ENCODE results near the gene ZNF747. TPM values are rescaled to one million over a fixed set of nuclear protein-coding genes. Genes with fewer than 3 reads are reported as not detected.

The ZNF747 gene
- total RNA-seq, 1 donor from 2014 or later, result 5.1 TPM

GRCh38 chr16:30481381-30481780 is 53.3 kb downstream of the ZNF747 start:
- no peak overlapping the region for H3K4me3 ChIP-seq (ENCODE audit: low read depth, low read length)
- TF ChIP-seq, protein P1, sequence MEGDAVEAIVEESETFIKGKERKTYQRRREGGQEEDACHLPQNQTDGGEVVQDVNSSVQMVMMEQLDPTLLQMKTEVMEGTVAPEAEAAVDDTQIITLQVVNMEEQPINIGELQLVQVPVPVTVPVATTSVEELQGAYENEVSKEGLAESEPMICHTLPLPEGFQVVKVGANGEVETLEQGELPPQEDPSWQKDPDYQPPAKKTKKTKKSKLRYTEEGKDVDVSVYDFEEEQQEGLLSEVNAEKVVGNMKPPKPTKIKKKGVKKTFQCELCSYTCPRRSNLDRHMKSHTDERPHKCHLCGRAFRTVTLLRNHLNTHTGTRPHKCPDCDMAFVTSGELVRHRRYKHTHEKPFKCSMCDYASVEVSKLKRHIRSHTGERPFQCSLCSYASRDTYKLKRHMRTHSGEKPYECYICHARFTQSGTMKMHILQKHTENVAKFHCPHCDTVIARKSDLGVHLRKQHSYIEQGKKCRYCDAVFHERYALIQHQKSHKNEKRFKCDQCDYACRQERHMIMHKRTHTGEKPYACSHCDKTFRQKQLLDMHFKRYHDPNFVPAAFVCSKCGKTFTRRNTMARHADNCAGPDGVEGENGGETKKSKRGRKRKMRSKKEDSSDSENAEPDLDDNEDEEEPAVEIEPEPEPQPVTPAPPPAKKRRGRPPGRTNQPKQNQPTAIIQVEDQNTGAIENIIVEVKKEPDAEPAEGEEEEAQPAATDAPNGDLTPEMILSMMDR (conservative IDR thresholded peaks at IDR 0.05; ENCODE audit: low read depth, low read length), result no peak

More at GRCh38 chr16:30481381-30481780, 53.3 kb downstream of the ZNF747 start:
- DNase-seq (ENCODE audit: low read depth), result no peak

Other genes starting within 250 kb of the ZNF747 start
- gene CD2BP2, start 179.6 kb downstream of the ZNF747 start, total RNA-seq, result 68.9 and 75.2 TPM in 2 replicates
- gene TBC1D10B, start 164.4 kb downstream of the ZNF747 start, total RNA-seq, result 51.8 and 53.6 TPM in 2 replicates
- gene MYL11, start 160.1 kb downstream of the ZNF747 start, total RNA-seq, result not detected in 2 replicates
- gene SEPTIN1, start 152.3 kb downstream of the ZNF747 start, total RNA-seq, result 0.23 TPM in 1 of 2 replicates, not detected in the other
- gene ZNF48, start 139.4 kb downstream of the ZNF747 start, total RNA-seq, result 12.6 and 15.6 TPM in 2 replicates
- gene ZNF771, start 127.3 kb downstream of the ZNF747 start, total RNA-seq, result 6.1 and 13.1 TPM in 2 replicates
- 108 and 136 TPM in 2 replicates for gene DCTPP1, start 104.8 kb downstream of the ZNF747 start, total RNA-seq
- 17.6 and 27.6 TPM in 2 replicates for gene SEPHS2, start 89.0 kb downstream of the ZNF747 start, total RNA-seq
- gene ITGAL, start 62.1 kb downstream of the ZNF747 start, total RNA-seq, result not detected in 2 replicates
- 34.8 and 35.2 TPM in 2 replicates for gene ZNF768, start 8.3 kb downstream of the ZNF747 start, total RNA-seq
- 5.2 and 10.9 TPM in 2 replicates for gene ZNF764, start 23.5 kb upstream of the ZNF747 start, total RNA-seq
- 8.2 and 9.1 TPM in 2 replicates for gene ZNF688, start 36.9 kb upstream of the ZNF747 start, total RNA-seq
- 3.2 and 7.6 TPM in 2 replicates for gene ZNF785, start 50.8 kb upstream of the ZNF747 start, total RNA-seq
- gene ZNF689, start 75.5 kb upstream of the ZNF747 start, total RNA-seq, result 7.7 and 9.6 TPM in 2 replicates
- 18.1 and 23.8 TPM in 2 replicates for gene PRR14, start 116.1 kb upstream of the ZNF747 start, total RNA-seq
- 20.8 and 46.9 TPM in 2 replicates for gene FBRS, start 123.6 kb upstream of the ZNF747 start, total RNA-seq
- 10.8 and 11.8 TPM in 2 replicates for gene SRCAP, start 164.3 kb upstream of the ZNF747 start, total RNA-seq
- 27.6 and 42.0 TPM in 2 replicates for gene PHKG2, start 213.6 kb upstream of the ZNF747 start, total RNA-seq
- gene CFAP119, start 227.2 kb upstream of the ZNF747 start, total RNA-seq, result 7.0 and 8.2 TPM in 2 replicates
- gene RNF40, start 227.5 kb upstream of the ZNF747 start, total RNA-seq, result 47.2 and 73.8 TPM in 2 replicates

Data from epithelial cell of proximal tubule (primary cell).